Measurements from ENCODE around the gene RNASE11. TPM values are rescaled to one million over a fixed set of nuclear protein-coding genes. Genes with fewer than 3 reads are reported as not detected.

RNASE11 gene
- total RNA-seq, 1 donor from 2014 or later, result not detected

GRCh38 chr14:20617138-20618003 is 29.6 kb upstream of the RNASE11 start:
- no peak overlapping the region for H3K27ac Mint-ChIP-seq
- H3K27me3 Mint-ChIP-seq (ENCODE audit: insufficient read depth, low read depth), result no peaks in the 10 kb centered on the region
- TF ChIP-seq EZH2 (IDR thresholded peaks at IDR 0.05), result no peak
- no peak for TF ChIP-seq CTCF (IDR thresholded peaks at IDR 0.05)
- no peak for TF ChIP-seq EZH2phosphoT487 (IDR thresholded peaks at IDR 0.05)

GRCh38 chr14:20615996-20616395 is 28.2 kb upstream of the RNASE11 start:
- TF ChIP-seq CTCF (IDR thresholded peaks at IDR 0.05), result no peak
- no peak for TF ChIP-seq EZH2phosphoT487 (IDR thresholded peaks at IDR 0.05)
- TF ChIP-seq EZH2 (IDR thresholded peaks at IDR 0.05), result no peak
- H3K36me3 Mint-ChIP-seq, result no peaks in the 10 kb centered on the region
- peaks cover 6% of the 10 kb centered on the region for H3K4me1 Mint-ChIP-seq
- H3K27me3 Mint-ChIP-seq (ENCODE audit: insufficient read depth, low read depth), result no peaks in the 10 kb centered on the region
- no peaks in the 10 kb centered on the region for H3K4me1 ChIP-seq
- H3F3A ChIP-seq (ENCODE audit: low read depth), result peaks cover 17% of the 10 kb centered on the region
- no peak overlapping the region for H3K4me3 ChIP-seq
- H3K9me3 Mint-ChIP-seq, result peaks cover 2% of the 10 kb centered on the region
- H2AFZ ChIP-seq (replicated peaks), result no peak overlapping the region
- no peaks in the 10 kb centered on the region for H3K36me3 ChIP-seq
- H3K79me2 ChIP-seq (ENCODE audit: low read depth), result no peaks in the 10 kb centered on the region
- H3K27ac ChIP-seq, result no peak overlapping the region
- no peaks in the 10 kb centered on the region for H4K20me1 ChIP-seq (ENCODE audit: low read depth)
- H3K9ac ChIP-seq, result no peak overlapping the region
- H3K4me3 Mint-ChIP-seq, result peak overlapping the region; percentile 60
- H3K27me3 ChIP-seq, result peaks cover 28% of the 10 kb centered on the region
- H3K27ac Mint-ChIP-seq, result no peak overlapping the region
- no peaks in the 10 kb centered on the region for H3K9me3 ChIP-seq (ENCODE audit: low read depth)
- DNase-seq (ENCODE audit: low spot score), result no peak
- H3K4me2 ChIP-seq, result no peak overlapping the region

More at GRCh38 chr14:20617138-20618003, 29.6 kb upstream of the RNASE11 start:
- H3K9me3 ChIP-seq (ENCODE audit: low read depth), result no peaks in the 10 kb centered on the region
- H4K20me1 ChIP-seq (ENCODE audit: low read depth), result no peaks in the 10 kb centered on the region
- H3K27ac ChIP-seq, result no peak overlapping the region
- H3K9ac ChIP-seq, result no peak overlapping the region
- H3K36me3 ChIP-seq, result no peaks in the 10 kb centered on the region
- H2AFZ ChIP-seq (replicated peaks), result no peak overlapping the region
- H3K4me3 Mint-ChIP-seq, result no peak overlapping the region
- no peak overlapping the region for H3K4me2 ChIP-seq
- H3K27me3 ChIP-seq, result peaks cover 23% of the 10 kb centered on the region
- no peak for DNase-seq (ENCODE audit: low spot score)
- peaks cover 24% of the 10 kb centered on the region for H3F3A ChIP-seq (ENCODE audit: low read depth)
- H3K9me3 Mint-ChIP-seq, result peaks cover 2% of the 10 kb centered on the region
- no peaks in the 10 kb centered on the region for H3K36me3 Mint-ChIP-seq
- no peaks in the 10 kb centered on the region for H3K4me1 ChIP-seq
- H3K4me3 ChIP-seq, result no peak overlapping the region
- peaks cover 11% of the 10 kb centered on the region for H3K4me1 Mint-ChIP-seq
- H3K79me2 ChIP-seq (ENCODE audit: low read depth), result no peaks in the 10 kb centered on the region

- no peak for TF ChIP-seq EZH2 (IDR thresholded peaks at IDR 0.05)
- no peak for TF ChIP-seq CTCF (IDR thresholded peaks at IDR 0.05)
- TF ChIP-seq EZH2phosphoT487 (IDR thresholded peaks at IDR 0.05), result no peak
- no peaks in the 10 kb centered on the region for H4K20me1 ChIP-seq (ENCODE audit: low read depth)
- peak overlapping the region; percentile 68 for H3K4me2 ChIP-seq
- peaks cover 6% of the 10 kb centered on the region for H3K4me1 Mint-ChIP-seq
- H3K4me1 ChIP-seq, result no peaks in the 10 kb centered on the region
- no peak overlapping the region for H3K27ac Mint-ChIP-seq
- no peaks in the 10 kb centered on the region for H3K9me3 ChIP-seq (ENCODE audit: low read depth)
- no peaks in the 10 kb centered on the region for H3K27me3 Mint-ChIP-seq (ENCODE audit: insufficient read depth, low read depth)
- H3K27ac ChIP-seq, result no peak overlapping the region
- peak overlapping the region; percentile 72 for H3K4me3 ChIP-seq
- peak overlapping the region; percentile 90 for H2AFZ ChIP-seq (replicated peaks)
- H3K79me2 ChIP-seq (ENCODE audit: low read depth), result no peaks in the 10 kb centered on the region
- DNase-seq (ENCODE audit: low spot score), result peak; percentile 64
- H3K9me3 Mint-ChIP-seq, result peaks cover 2% of the 10 kb centered on the region
- H3F3A ChIP-seq (ENCODE audit: low read depth), result peaks cover 17% of the 10 kb centered on the region
- H3K36me3 Mint-ChIP-seq, result no peaks in the 10 kb centered on the region
- no peak overlapping the region for H3K9ac ChIP-seq
- no peaks in the 10 kb centered on the region for H3K36me3 ChIP-seq
- no peak overlapping the region for H3K4me3 Mint-ChIP-seq
- peaks cover 36% of the 10 kb centered on the region for H3K27me3 ChIP-seq
Observed at GRCh38 chr14:20614038-20614840, 26.4 kb upstream of the RNASE11 start.

All from neural progenitor cell (in vitro differentiated cells).